MM.1S (cell line): ENCODE results near the gene DNAJB11.

Experiments
- DNase-seq: peaks from one replicate; pipeline ENCODE4 v3.0.0-alpha.2; 2015
- H2AFZ ChIP-seq: fragments of 300-600 bp; sonication (generic); 2 replicates; pipeline ENCODE4 v1.6.0; 2016; ENCODE audit warnings: antibody characterized with exemption, low read length
- H3F3A ChIP-seq: fragments of 300-600 bp; sonication (generic); 2 replicates; pipeline ENCODE4 v1.6.1; 2016; ENCODE audit warnings: mild to moderate bottlenecking, antibody characterized with exemption, low read length, moderate library complexity, mixed read lengths; ENCODE audit not compliant: insufficient read depth
- H3K27ac ChIP-seq: fragments of 300-600 bp; sonication (generic); 2 replicates; pipeline ENCODE4 v1.5.1; 2016; ENCODE audit warnings: mild to moderate bottlenecking, low read length
- H3K27me3 ChIP-seq: fragments of 300-600 bp; sonication (generic); replicated peaks from 2 replicates; pipeline ENCODE4 v1.6.0; 2016; ENCODE audit warnings: low read length; ENCODE audit not compliant: insufficient read depth
- H3K36me3 ChIP-seq: fragments of 300-600 bp; sonication (generic); replicated peaks from 2 replicates; pipeline ENCODE4 v1.6.1; 2016; ENCODE audit warnings: mild to moderate bottlenecking, low read length, mixed read lengths; ENCODE audit not compliant: insufficient read depth
- H3K4me1 ChIP-seq: fragments of 300-600 bp; sonication (generic); 2 replicates; pipeline ENCODE4 v1.6.1; 2016; ENCODE audit warnings: low read length, mixed read lengths
- H3K4me2 ChIP-seq: fragments of 300-600 bp; sonication (generic); 2 replicates; pipeline ENCODE4 v1.6.0; 2016; ENCODE audit warnings: low read depth, low read length
- H3K4me3 ChIP-seq: fragments of 300-600 bp; sonication (generic); 2 replicates; pipeline ENCODE4 v1.5.1; 2016; ENCODE audit warnings: low read length, mixed read lengths
- H3K79me2 ChIP-seq: fragments of 300-600 bp; sonication (generic); 2 replicates; pipeline ENCODE4 v1.6.1; 2016; ENCODE audit warnings: mixed run types, low read length, mixed read lengths
- H3K9ac ChIP-seq: fragments of 300-600 bp; sonication (generic); 2 replicates; pipeline ENCODE4 v1.6.1; 2016; ENCODE audit warnings: low read length, mixed read lengths
- H3K9me2 ChIP-seq: fragments of 300-600 bp; sonication (generic); replicated peaks from 2 replicates; pipeline ENCODE4 v1.6.1; 2016; ENCODE audit warnings: mild to moderate bottlenecking, low read length, mixed read lengths; ENCODE audit not compliant: insufficient read depth
- H3K9me3 ChIP-seq: fragments of 300-600 bp; sonication (generic); replicated peaks from 2 replicates; pipeline ENCODE4 v1.6.1; 2016; ENCODE audit warnings: mild to moderate bottlenecking, low read length, mixed read lengths; ENCODE audit not compliant: insufficient read depth
- H4K20me1 ChIP-seq: fragments of 300-600 bp; sonication (generic); 2 replicates; pipeline ENCODE4 v1.6.1; 2016; ENCODE audit warnings: mild to moderate bottlenecking, low read length, moderate library complexity, mixed read lengths; ENCODE audit not compliant: insufficient read depth
- EZH2 ChIP-seq: fragments of 300-600 bp; sonication (generic); optimal IDR thresholded peaks from 2 replicates; pipeline ENCODE3; 2017; ENCODE audit warnings: low read depth, mild to moderate bottlenecking, antibody characterized with exemption, low read length, mixed read lengths
- EZH2phosphoT487 ChIP-seq: fragments of 300-600 bp; sonication (generic); IDR thresholded peaks from 2 replicates; pipeline ENCODE4 v1.6.1; 2018; ENCODE audit warnings: antibody characterized with exemption, low read length
- TF ChIP-seq, protein P1 (sequence below): fragments of 300-600 bp; sonication (generic); IDR thresholded peaks from 2 replicates; pipeline ENCODE4 v1.5.1; 2016; ENCODE audit warnings: antibody characterized with exemption, low read length, mixed read lengths

DNAJB11 gene

GRCh38 chr3:186600896-186601295 is 30.4 kb downstream of the DNAJB11 start:
- Histone ChIP-seq H3K79me2 (no peaks in the 10 kb centered on the region), H3K4me1 (no peaks in the 10 kb centered on the region), H3K36me3 (no peaks in the 10 kb centered on the region), H2AFZ (no peak overlapping the region), H3F3A (no peaks in the 10 kb centered on the region), H3K9ac (no peak overlapping the region), H3K9me2 (no peaks in the 10 kb centered on the region), H3K9me3 (no peaks in the 10 kb centered on the region), H4K20me1 (no peaks in the 10 kb centered on the region), H3K27ac (no peak overlapping the region), H3K27me3 (no peaks in the 10 kb centered on the region), H3K4me2 (no peak overlapping the region), H3K4me3 (no peak overlapping the region)
- TF ChIP-seq, protein P1, sequence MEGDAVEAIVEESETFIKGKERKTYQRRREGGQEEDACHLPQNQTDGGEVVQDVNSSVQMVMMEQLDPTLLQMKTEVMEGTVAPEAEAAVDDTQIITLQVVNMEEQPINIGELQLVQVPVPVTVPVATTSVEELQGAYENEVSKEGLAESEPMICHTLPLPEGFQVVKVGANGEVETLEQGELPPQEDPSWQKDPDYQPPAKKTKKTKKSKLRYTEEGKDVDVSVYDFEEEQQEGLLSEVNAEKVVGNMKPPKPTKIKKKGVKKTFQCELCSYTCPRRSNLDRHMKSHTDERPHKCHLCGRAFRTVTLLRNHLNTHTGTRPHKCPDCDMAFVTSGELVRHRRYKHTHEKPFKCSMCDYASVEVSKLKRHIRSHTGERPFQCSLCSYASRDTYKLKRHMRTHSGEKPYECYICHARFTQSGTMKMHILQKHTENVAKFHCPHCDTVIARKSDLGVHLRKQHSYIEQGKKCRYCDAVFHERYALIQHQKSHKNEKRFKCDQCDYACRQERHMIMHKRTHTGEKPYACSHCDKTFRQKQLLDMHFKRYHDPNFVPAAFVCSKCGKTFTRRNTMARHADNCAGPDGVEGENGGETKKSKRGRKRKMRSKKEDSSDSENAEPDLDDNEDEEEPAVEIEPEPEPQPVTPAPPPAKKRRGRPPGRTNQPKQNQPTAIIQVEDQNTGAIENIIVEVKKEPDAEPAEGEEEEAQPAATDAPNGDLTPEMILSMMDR = no peak
- TF ChIP-seq EZH2phosphoT487 = no peak
- TF ChIP-seq EZH2 = no peak
- no peak for DNase-seq

GRCh38 chr3:186603159-186603558 is 32.6 kb downstream of the DNAJB11 start:
- Histone ChIP-seq H3K27ac (no peak overlapping the region), H3K4me2 (no peak overlapping the region), H3K27me3 (no peaks in the 10 kb centered on the region), H3K36me3 (no peaks in the 10 kb centered on the region), H3F3A (peaks cover under 1% of the 10 kb centered on the region; the same call in 1 of the 2 replicates), H3K79me2 (no peaks in the 10 kb centered on the region), H3K4me1 (peaks cover 4% of the 10 kb centered on the region), H3K9me3 (no peaks in the 10 kb centered on the region), H4K20me1 (no peaks in the 10 kb centered on the region), H3K4me3 (no peak overlapping the region), H2AFZ (no peak overlapping the region), H3K9me2 (no peaks in the 10 kb centered on the region), H3K9ac (no peak overlapping the region)
- TF ChIP-seq EZH2 (no peak), EZH2phosphoT487 (no peak)
- TF ChIP-seq, protein P1 = no peak
- DNase-seq = no peak

GRCh38 chr3:186605078-186605477 is 34.6 kb downstream of the DNAJB11 start:
- H3K4me2 ChIP-seq = no peak overlapping the region

More at GRCh38 chr3:186605078-186605477, 34.6 kb downstream of the DNAJB11 start:
- TF ChIP-seq, protein P1 = no peak
- TF ChIP-seq EZH2 = no peak
- no peak for TF ChIP-seq EZH2phosphoT487
- Histone ChIP-seq H3K79me2 (no peaks in the 10 kb centered on the region), H4K20me1 (no peaks in the 10 kb centered on the region), H3K9ac (no peak overlapping the region), H3K9me2 (no peaks in the 10 kb centered on the region), H3K9me3 (no peaks in the 10 kb centered on the region), H3K4me3 (no peak overlapping the region), H2AFZ (no peak overlapping the region), H3K4me1 (peaks cover 19% of the 10 kb centered on the region), H3K36me3 (no peaks in the 10 kb centered on the region), H3K27ac (no peak overlapping the region), H3K27me3 (no peaks in the 10 kb centered on the region), H3F3A (peaks cover 10% of the 10 kb centered on the region)
- no peak for DNase-seq
